BJ (cell line): ENCODE measurements around the gene TMTC1. TPM values are rescaled to one million over a fixed set of nuclear protein-coding genes. Genes with fewer than 3 reads are reported as not detected.

Experiments used
- CTCF ChIA-PET: fragments of 350-600 bp; formaldehyde crosslinking; extraction: SDS; loops from one replicate; lab custom pipeline; 2021; ENCODE audit warnings: antibody characterized with exemption, inconsistent platforms; lab: Yijun Ruan, JAX
- POLR2A ChIA-PET: fragments of 300-600 bp; sonication (Branson Sonifier 250); formaldehyde crosslinking; extraction: SDS; loops from one replicate; lab custom pipeline; 2021; ENCODE audit warnings: antibody characterized with exemption; lab: Charles Lee
- DNase-seq: peaks from one replicate; pipeline ENCODE4 v3.0.0-alpha.2; 2011; ENCODE audit warnings: low read depth
- H3K27me3 ChIP-seq: 2 replicates; pipeline ENCODE4 v1.6.0; 2011; ENCODE audit warnings: low read length; ENCODE audit not compliant: control insufficient read depth, insufficient read depth
- H3K36me3 ChIP-seq: 2 replicates; pipeline ENCODE4 v1.5.1; 2011; ENCODE audit warnings: low read length; ENCODE audit not compliant: control insufficient read depth, insufficient read depth
- H3K4me3 ChIP-seq: 2 replicates; pipeline ENCODE4 v1.5.1; 2011; ENCODE audit warnings: low read depth, mild to moderate bottlenecking, control low read depth, low read length
- CTCF ChIP-seq: IDR thresholded peaks from 2 replicates; pipeline ENCODE4 v1.5.1; 2011; ENCODE audit warnings: low read depth, mild to moderate bottlenecking, control low read depth, inconsistent platforms, low read length, moderate library complexity; ENCODE audit not compliant: insufficient read depth
- polyA minus RNA-seq: library from RNA; depleted of rRNA, polyadenylated mRNA; stranded (reverse); fragments of >200 nt; gene quantifications from 2 replicates; pipeline ENCODE4 v1.2.3, GENCODE V29; 2011; rRNA and poly(A)+ RNA removed
- polyA plus RNA-seq: library from polyadenylated mRNA; depleted of rRNA; stranded (reverse); fragments of >200 nt; gene quantifications from 2 replicates; pipeline ENCODE4 v1.2.3, GENCODE V29; 2011; rRNA removed

TMTC1 gene
- 21.8 and 22.5 TPM in 2 replicates for polyA plus RNA-seq
- 31.2 and 35.7 TPM in 2 replicates for polyA minus RNA-seq

DNA sequence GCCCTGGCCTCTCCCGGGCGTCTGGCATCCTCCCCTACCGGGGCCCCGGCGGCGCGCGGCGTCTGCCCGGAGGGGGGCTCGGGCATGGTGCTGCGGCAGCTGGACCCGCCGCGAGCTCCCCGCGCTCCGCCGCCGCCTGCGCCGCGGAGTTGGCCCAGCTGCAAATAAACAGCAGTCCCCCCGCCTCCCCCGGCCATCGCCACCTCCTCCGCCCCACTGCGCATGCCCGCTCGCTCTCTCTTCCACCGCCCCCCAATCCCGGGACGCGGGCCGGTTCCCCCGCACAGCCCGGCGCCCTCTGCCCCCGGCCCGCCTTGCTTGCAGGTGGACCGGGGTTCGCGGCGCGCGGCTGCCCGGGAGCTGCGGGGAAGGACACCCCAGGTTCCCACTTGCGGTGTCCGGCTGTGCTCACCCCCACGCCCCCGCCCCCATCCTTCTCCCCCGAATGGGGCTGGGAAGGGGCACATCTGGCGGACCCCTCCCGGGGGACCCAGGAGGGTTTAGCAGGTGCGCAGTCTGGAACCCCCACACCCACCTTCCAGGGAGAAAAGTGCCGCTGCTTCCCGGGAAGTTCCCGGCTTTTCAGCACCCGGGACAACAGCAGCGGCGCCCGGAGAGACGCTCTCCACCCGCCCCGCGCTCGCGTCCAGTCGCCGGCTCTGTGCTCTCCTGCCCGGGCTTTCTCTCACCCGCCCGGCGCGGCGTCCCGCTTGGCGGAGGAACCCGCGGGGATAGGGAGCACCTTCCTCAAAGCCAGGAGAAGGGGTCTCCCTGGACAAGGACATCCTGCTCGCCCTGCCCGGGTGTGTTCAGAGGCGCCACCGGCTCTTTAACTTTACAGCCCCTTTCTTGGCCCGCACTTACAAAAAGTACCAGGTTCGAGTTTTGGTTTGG is at the start of gene TMTC1:
Gene TMTC1, minus strand, starts transcription at position 170 of the 894 bp plus-strand sequence. CDS start 191 bp downstream, outside the sequence.
- POLR2A ChIA-PET = no interaction called here
- no peak for DNase-seq
- Histone ChIP-seq H3K27me3 (peaks cover 8% of the 10 kb centered on the region), H3K36me3 (no peaks in the 10 kb centered on the region), H3K4me3 (peak within 1 kb of the TSS; percentile 59)
- CTCF ChIA-PET = interaction anchor here (0.9 to 2.2 kb wide), 3 partner anchors 13 to 231 kb away, joined by 3 to 5 read pairs (median 4); no protein-coding TSS in a partner anchor
- TF ChIP-seq CTCF = no peak

DNA sequence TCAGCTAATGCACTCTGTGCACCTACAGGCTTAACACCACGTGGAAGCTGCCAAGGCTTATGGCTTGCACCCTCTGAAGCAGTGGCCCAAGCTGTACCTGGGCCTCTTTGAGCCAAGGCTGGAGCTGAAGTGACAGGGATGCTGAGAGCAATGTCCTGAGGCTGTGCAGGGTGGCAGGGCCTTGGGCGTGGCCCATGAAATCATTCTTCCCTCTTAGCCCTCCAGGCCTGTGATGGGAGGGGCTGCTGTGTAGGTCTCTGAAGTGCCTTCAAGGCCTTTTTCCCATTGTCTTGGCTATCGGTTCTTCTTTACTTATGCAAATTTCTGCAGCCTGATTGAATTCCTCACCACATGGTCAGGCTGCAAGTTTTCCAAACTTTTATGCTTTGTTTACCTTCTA is 47.4 kb upstream of the TMTC1 start:
- no peak overlapping the region for H3K4me3 ChIP-seq
- H3K36me3 ChIP-seq = no peaks in the 10 kb centered on the region
- CTCF ChIA-PET = no interaction called here
- no peak for TF ChIP-seq CTCF
- no peak for DNase-seq
- POLR2A ChIA-PET = no interaction called here
- H3K27me3 ChIP-seq = no peaks in the 10 kb centered on the region

DNA sequence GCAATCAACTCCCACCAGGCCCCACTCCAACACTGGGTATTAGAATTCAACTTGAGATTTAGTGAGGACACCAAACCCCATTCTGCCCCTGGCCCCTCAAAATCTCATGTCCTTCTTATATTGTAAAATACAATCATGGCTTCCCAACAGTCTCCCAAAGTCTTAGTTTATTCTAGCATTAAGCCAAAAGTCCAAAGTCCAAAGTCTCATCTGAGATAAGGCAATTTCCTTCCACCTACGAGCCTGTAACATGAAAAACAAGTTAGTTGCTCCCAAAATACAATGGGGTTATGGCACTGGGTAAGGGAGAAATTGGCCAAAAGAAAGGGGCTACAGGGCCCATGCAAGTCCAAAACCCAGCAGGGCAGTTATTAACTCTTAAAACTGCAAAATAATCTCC is 46.6 kb upstream of the TMTC1 start:
- TF ChIP-seq CTCF = no peak
- Histone ChIP-seq H3K4me3 (no peak overlapping the region), H3K27me3 (no peaks in the 10 kb centered on the region), H3K36me3 (no peaks in the 10 kb centered on the region)
- DNase-seq = no peak
- ChIA-PET POLR2A (no interaction called here), CTCF (no interaction called here)

DNA sequence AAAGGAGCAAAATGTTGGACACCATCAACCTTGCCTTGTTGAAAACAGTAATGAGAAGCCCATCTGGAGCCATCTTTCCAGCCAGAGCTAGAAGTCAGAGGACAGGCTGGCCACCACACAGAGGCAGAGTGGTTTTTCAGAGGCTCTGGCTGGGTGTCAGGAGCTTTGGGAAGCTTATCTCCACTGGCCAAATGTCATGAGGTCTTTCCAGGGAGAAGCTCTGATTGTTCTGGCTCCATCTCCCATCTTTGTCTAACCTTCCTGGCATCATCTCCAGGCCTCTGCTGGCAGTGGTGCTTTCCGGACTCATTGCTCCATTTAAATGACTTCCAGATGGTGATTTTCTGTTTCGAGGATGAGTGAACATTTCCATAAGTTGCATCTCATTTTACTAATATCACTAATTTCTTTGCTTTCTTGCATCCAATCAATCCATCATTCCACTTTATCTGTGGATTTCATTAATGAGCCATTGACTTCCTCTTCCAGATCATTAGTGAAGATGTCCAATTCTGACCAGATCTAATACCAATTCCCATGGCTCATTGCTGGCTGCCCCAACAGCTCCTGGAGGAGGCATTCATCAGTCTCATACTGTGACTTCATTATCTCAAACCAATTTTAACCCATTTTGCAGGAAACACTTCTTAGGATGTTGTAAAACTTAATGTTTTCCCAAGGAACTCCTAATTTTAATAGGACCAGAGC is 35.3 kb upstream of the TMTC1 start:
- POLR2A ChIA-PET = no interaction called here

More for the DNA sequence above, 35.3 kb upstream of the TMTC1 start:
- no peaks in the 10 kb centered on the region for H3K36me3 ChIP-seq
- CTCF ChIA-PET = interaction anchor here (1.2 kb wide), 1 partner anchor 35 kb away, joined by 3 read pairs; the partner anchor contains the start of gene TMTC1
- peaks cover 2% of the 10 kb centered on the region; the same call in 1 of the 2 replicates for H3K27me3 ChIP-seq
- no peak for TF ChIP-seq CTCF
- no peak overlapping the region for H3K4me3 ChIP-seq
- DNase-seq = no peak
